ENCODE measurements around the gene ATP6V0B.

ATP6V0B gene

GRCh38 chr1:43974443-43975248 lies at the start of gene ATP6V0B:
ATP6V0B (plus strand) TSS chr1:43974960; CDS start chr1:43975041, 81 bp downstream.
- FAIRE-seq = no peak

- FAIRE-seq = no peak
Observed at GRCh38 chr1:43925846-43926245, 48.9 kb upstream of the ATP6V0B start.

- FAIRE-seq = no peak
Observed at GRCh38 chr1:43930168-43930948, 44.4 kb upstream of the ATP6V0B start.

- no peak for FAIRE-seq
Observed at GRCh38 chr1:43930949-43931275, 43.8 kb upstream of the ATP6V0B start.

GRCh38 chr1:43931711-43932660 lies 42.8 kb upstream of the ATP6V0B start:
- FAIRE-seq = no peak

GRCh38 chr1:43932786-43933385 lies 41.9 kb upstream of the ATP6V0B start:
- FAIRE-seq = no peak

- no peak for FAIRE-seq
Observed at GRCh38 chr1:43933386-43934100, 41.2 kb upstream of the ATP6V0B start, which contains the start of gene ARTN. ARTN (plus strand) TSS chr1:43933801; CDS start chr1:43935657, 1,856 bp downstream.

GRCh38 chr1:43934101-43934985 lies 40.4 kb upstream of the ATP6V0B start:
- no peak for FAIRE-seq

- FAIRE-seq = no peak
Observed at GRCh38 chr1:43934986-43935324, 39.8 kb upstream of the ATP6V0B start.

- no peak for FAIRE-seq
Observed at GRCh38 chr1:43935711-43936427, 38.9 kb upstream of the ATP6V0B start.

GRCh38 chr1:43936431-43937151 lies 38.2 kb upstream of the ATP6V0B start:
- FAIRE-seq = no peak

GRCh38 chr1:43937179-43937865 lies 37.4 kb upstream of the ATP6V0B start:
- no peak for FAIRE-seq

GRCh38 chr1:43938383-43938782 lies 36.4 kb upstream of the ATP6V0B start:
- FAIRE-seq = no peak

GRCh38 chr1:43938892-43939587 lies 35.7 kb upstream of the ATP6V0B start:
- FAIRE-seq = no peak

- FAIRE-seq = no peak
Observed at GRCh38 chr1:43942411-43942810, 32.3 kb upstream of the ATP6V0B start.

GRCh38 chr1:43944860-43945259 lies 29.9 kb upstream of the ATP6V0B start:
- FAIRE-seq = no peak

GRCh38 chr1:43945674-43946235 lies 29.0 kb upstream of the ATP6V0B start:
- no peak for FAIRE-seq
